Measurements from ENCODE around the gene GSTM4. TPM values are rescaled to one million over a fixed set of nuclear protein-coding genes. Genes with fewer than 3 reads are reported as not detected.
A peak's percentile ranks its signal among the peaks of the same experiment; 100 is the strongest.

GSTM4 gene
- total RNA-seq, 1 experiment from 2014 or later = 24.6 TPM

DNA sequence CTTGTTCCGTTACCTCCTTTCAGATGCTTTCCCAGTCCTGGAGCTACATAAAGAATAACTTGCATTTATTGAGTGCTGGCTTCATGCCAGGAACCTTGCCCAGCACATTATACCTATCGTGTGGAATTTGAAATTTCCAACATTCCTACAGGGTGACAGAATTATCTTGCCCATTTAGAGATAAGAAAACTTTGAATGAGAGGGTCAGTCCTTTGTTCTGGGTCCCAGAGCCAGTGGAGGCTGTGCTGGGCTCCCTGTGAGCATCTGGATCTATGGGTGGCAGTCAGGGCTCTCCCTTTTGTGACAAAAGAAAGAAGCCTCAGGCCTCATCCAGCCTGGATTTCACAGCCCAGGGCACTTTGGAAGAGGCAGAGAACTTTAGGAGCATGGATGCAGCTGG is 3.2 kb downstream of the GSTM4 start:
- Mint-ChIP-seq H3K4me3 (no peak overlapping the region), H3K36me3 (ENCODE audit: insufficient read depth in 1 of 3, low read depth in 3 of 3) (no peaks in the 10 kb centered on the region), H3K4me1 (peaks cover 5 to 14% of the 10 kb centered on the region in 2 experiments; a peak in 3 of 4 replicates), H3K27ac (peak overlapping the region in 1 of 3 experiments; percentile 82; a peak in 1 of 7 replicates), H3K9me3 (no peaks in the 10 kb centered on the region), H3K27me3 (ENCODE audit: low read depth) (peaks cover 13% of the 10 kb centered on the region)
- Histone ChIP-seq H3K4ac (ENCODE audit: low read depth, low read length) (no peak overlapping the region), H2BK20ac (ENCODE audit: low read depth, low read length, poor library complexity, severe bottlenecking) (no peak overlapping the region), H3K27me3 (ENCODE audit: insufficient read depth, low read length) (no peaks in the 10 kb centered on the region), H3K4me1 (ENCODE audit: insufficient read depth, low read length) (no peaks in the 10 kb centered on the region), H3K14ac (ENCODE audit: insufficient read depth, low read length) (no peak overlapping the region), H2AFZ (ENCODE audit: low read length) (no peak overlapping the region), H4K5ac (ENCODE audit: insufficient read length, low read depth, low read length) (no peak overlapping the region), H3K56ac (ENCODE audit: insufficient read length, low read depth, low read length) (no peak overlapping the region), H3K4me2 (ENCODE audit: insufficient read depth, insufficient read length, low read length) (no peak overlapping the region), H3K23me2 (ENCODE audit: insufficient read length, low read depth, low read length, poor library complexity, severe bottlenecking) (peaks cover 4% of the 10 kb centered on the region), H3K79me1 (ENCODE audit: insufficient read depth, low read depth, low read length, poor library complexity, severe bottlenecking) (no peaks in the 10 kb centered on the region), H3K9me3 (ENCODE audit: control insufficient read depth, low read depth, low read length) (no peaks in the 10 kb centered on the region), H2AK5ac (ENCODE audit: insufficient read length, low read length) (no peak overlapping the region), H3K18ac (ENCODE audit: insufficient read length, low read depth, low read length) (no peak overlapping the region), H4K20me1 (ENCODE audit: control insufficient read depth, insufficient read depth, insufficient read length) (no peaks in the 10 kb centered on the region), H2BK12ac (ENCODE audit: insufficient read length, low read depth, low read length) (no peak overlapping the region), H2BK5ac (ENCODE audit: insufficient read length, low read length) (no peak overlapping the region), H3T11ph (ENCODE audit: low read length) (no peak overlapping the region), H4K91ac (ENCODE audit: insufficient read length, low read depth, low read length) (no peak overlapping the region), H2BK15ac (ENCODE audit: low read depth, low read length) (no peak overlapping the region), H3K9ac (ENCODE audit: extremely low read depth, insufficient read length, low read length) (no peak overlapping the region), H3K27ac (ENCODE audit: insufficient read length, low read depth, low read length) (no peak overlapping the region), H4K8ac (replicated peaks; ENCODE audit: insufficient read length, low read depth, low read length) (no peak overlapping the region), H3K79me2 (ENCODE audit: insufficient read depth, low read length) (no peaks in the 10 kb centered on the region), H3K23ac (ENCODE audit: insufficient read length, low read depth, low read length) (no peak overlapping the region), H2BK120ac (ENCODE audit: low read depth, low read length, poor library complexity, severe bottlenecking) (no peak overlapping the region)
- no CpG with 5 or more reads among the region's 2 CpGs for WGBS (ENCODE audit: extremely low coverage, insufficient read length, low lambda C conversion rate)
- DNase-seq = no peak
- TF ChIP-seq, protein P1, sequence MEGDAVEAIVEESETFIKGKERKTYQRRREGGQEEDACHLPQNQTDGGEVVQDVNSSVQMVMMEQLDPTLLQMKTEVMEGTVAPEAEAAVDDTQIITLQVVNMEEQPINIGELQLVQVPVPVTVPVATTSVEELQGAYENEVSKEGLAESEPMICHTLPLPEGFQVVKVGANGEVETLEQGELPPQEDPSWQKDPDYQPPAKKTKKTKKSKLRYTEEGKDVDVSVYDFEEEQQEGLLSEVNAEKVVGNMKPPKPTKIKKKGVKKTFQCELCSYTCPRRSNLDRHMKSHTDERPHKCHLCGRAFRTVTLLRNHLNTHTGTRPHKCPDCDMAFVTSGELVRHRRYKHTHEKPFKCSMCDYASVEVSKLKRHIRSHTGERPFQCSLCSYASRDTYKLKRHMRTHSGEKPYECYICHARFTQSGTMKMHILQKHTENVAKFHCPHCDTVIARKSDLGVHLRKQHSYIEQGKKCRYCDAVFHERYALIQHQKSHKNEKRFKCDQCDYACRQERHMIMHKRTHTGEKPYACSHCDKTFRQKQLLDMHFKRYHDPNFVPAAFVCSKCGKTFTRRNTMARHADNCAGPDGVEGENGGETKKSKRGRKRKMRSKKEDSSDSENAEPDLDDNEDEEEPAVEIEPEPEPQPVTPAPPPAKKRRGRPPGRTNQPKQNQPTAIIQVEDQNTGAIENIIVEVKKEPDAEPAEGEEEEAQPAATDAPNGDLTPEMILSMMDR (conservative IDR thresholded peaks at IDR 0.05) = no peak

All from H9 (cell line).